ENCODE results near the gene CRTC1. TPM values are rescaled to one million over a fixed set of nuclear protein-coding genes. Genes with fewer than 3 reads are reported as not detected.

CRTC1 gene
- total and polyA plus RNA-seq, 9 of the 15 experiments (the other 6 are each of a cell fraction or from before 2014, with no cell fraction given) = 0.25 to 3.8 (median 1.2) TPM; not detected in 2

DNA sequence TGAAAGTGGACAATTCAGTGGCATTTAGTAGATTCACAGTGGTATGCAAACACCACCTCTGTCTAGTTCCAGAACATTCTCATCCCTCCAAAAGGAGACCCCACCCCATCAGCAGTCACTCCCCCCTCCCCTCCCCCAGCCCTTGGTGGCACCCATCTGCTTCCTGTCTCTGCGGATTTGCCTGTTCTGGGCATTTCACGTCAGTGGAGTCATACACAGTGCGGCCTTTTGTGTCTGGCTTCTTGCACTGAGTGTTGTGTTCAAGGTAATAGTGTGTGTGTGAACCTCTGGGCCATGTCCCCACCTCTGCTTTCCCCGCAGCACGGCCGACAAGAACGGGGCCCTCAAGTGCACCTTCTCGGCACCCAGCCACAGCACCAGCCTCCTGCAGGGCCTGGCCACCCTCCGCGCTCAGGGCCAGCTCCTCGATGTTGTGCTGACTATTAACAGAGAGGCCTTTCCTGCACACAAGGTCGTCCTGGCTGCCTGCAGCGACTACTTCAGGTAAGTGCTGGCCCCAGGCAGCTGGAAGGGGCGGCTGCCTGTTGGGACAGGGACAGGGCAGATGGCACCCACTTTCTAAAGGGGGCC, 19.4 kb upstream of the CRTC1 start:
- BruUV-seq (replicated peaks) = no TSS peak
- no peak overlapping the region for H3K27ac ChIP-seq (ENCODE audit: extremely low read depth, low read depth, low read length)
- in situ Hi-C loops (cut with MboI) (no loop called here), intact Hi-C loops (cut with micrococcal nuclease) (no loop called here)
- H3K4me2 ChIP-seq (ENCODE audit: insufficient read depth, low read length) = no peak overlapping the region
- no peak for TF ChIP-seq NR2F6 (CRISPR knock-in tag; IDR thresholded peaks at IDR 0.05)
- no peak for TF ChIP-seq ZNF232 (CRISPR knock-in tag; IDR thresholded peaks at IDR 0.05)
- TF ChIP-seq ATF1 (CRISPR knock-in tag; IDR thresholded peaks at IDR 0.05) = no peak
- no peak for TF ChIP-seq ATF1 (tag; IDR thresholded peaks at IDR 0.05)
- TF ChIP-seq FOXJ2 (tag; IDR thresholded peaks at IDR 0.05) = no peak
- no peak for TF ChIP-seq CEBPG (CRISPR knock-in tag; IDR thresholded peaks at IDR 0.05)
- TF ChIP-seq CEBPG (tag; conservative IDR thresholded peaks at IDR 0.05 in 1 of 2, IDR thresholded peaks at IDR 0.05 in 1 of 2) = no peak
- TF ChIP-seq C11orf30 (IDR thresholded peaks at IDR 0.05; ENCODE audit: low read depth) = no peak
- DNase-seq (ENCODE audit: extremely low read depth in 1 of 4, low spot score in 3 of 4) = no peak
- no peak for ATAC-seq
- peaks cover 14% of the 10 kb centered on the region; the same call in 1 of the 2 replicates for H4K20me1 ChIP-seq (replicated peaks; ENCODE audit: control insufficient read depth, insufficient read depth, low read length)
- H3K4me1 ChIP-seq (replicated peaks in 1 of 2; ENCODE audit: control insufficient read depth in 2 of 2, insufficient read depth in 2 of 2, low read length in 2 of 2) = peaks cover 3 to 38% of the 10 kb centered on the region in 2 experiments; a peak in 3 of 5 replicates
- no peaks in the 10 kb centered on the region for H3K27me3 ChIP-seq (ENCODE audit: control insufficient read depth in 2 of 2, insufficient read depth in 2 of 2, low read length in 2 of 2)
- WGBS (ENCODE audit: insufficient coverage, low coverage, missing lambda C conversion rate) = 82% methylated on average over 13 of the region's 14 CpGs
- ChIA-PET CTCF (ENCODE audit: low intra/inter-chr PET ratio) (no interaction called here), POLR2A (interaction anchor here (0.6 kb wide), 1 partner anchor 178 kb away, joined by 3 read pairs; no protein-coding TSS in a partner anchor)
- H3K36me3 ChIP-seq (ENCODE audit: control insufficient read depth, insufficient read depth, low read length) = peaks cover 15% of the 10 kb centered on the region; the same call in 2 of the 3 replicates
- no peak for FAIRE-seq
- H3K9ac ChIP-seq (ENCODE audit: insufficient read depth in 1 of 2, low read depth in 2 of 2, low read length in 2 of 2) = no peak overlapping the region
- H3K9me3 ChIP-seq (replicated peaks; ENCODE audit: control insufficient read depth, insufficient read depth, low read depth, low read length) = no peaks in the 10 kb centered on the region
- H3K4me3 ChIP-seq = no peak overlapping the region
- H3K9me1 ChIP-seq (ENCODE audit: control insufficient read depth, insufficient read depth, low read length) = no peaks in the 10 kb centered on the region
- no peaks in the 10 kb centered on the region for H3K79me2 ChIP-seq (ENCODE audit: control insufficient read depth, insufficient read depth, low read length)
- H2AFZ ChIP-seq (ENCODE audit: low read depth, low read length) = no peak overlapping the region

Measured in K562 (cell line).